Measurements from ENCODE around the gene PTK7. TPM values are rescaled to one million over a fixed set of nuclear protein-coding genes. Genes with fewer than 3 reads are reported as not detected.
"Not testable (repeated sequence)": the region's sequence is repeated elsewhere in the genome, so short reads cannot be mapped to it uniquely, and the experiment has no call there.

PTK7 gene
- total RNA-seq, 1 donor from 2014 or later, result 73.6 TPM

DNA sequence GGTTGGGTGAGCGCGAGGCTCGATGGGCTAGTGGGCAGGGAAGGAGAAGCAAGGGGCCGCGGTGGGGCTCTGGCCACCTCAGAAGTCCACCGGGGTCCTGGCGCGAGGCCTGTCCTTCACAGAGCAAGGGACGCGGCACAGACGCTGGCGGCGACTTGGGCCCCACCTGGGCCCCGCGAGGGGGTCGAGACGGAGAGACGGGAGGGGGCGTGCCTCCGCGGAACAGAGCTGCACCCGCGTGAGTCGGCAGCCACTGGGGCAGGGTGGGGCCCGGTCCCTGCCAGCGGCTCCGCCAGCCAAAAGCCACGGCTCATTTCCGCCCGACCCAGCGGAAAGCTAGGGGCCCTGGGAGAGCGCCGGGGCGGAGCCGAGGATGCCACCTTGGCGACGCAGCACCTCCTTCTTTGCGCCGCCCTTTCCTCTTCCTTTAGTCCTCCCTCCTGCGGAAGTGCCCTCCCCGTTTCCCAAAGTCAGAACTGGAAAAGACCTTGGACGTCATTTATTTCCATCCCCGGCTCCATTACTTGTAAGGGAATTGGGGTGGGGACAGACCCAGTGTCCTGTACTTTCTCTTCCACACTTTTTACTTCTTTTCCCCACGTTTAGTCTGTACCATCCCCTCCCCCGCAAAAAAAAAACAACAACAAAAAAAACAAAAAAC lies 22.4 kb upstream of the PTK7 start, which contains the start of gene CUL7:
Gene CUL7, minus strand, starts transcription at position 307 of the 661 bp plus-strand sequence. CDS start 1,063 bp downstream, outside the sequence.
- peak; percentile 60 for DNase-seq (ENCODE audit: extremely low read depth, low read depth, low spot score)

DNA sequence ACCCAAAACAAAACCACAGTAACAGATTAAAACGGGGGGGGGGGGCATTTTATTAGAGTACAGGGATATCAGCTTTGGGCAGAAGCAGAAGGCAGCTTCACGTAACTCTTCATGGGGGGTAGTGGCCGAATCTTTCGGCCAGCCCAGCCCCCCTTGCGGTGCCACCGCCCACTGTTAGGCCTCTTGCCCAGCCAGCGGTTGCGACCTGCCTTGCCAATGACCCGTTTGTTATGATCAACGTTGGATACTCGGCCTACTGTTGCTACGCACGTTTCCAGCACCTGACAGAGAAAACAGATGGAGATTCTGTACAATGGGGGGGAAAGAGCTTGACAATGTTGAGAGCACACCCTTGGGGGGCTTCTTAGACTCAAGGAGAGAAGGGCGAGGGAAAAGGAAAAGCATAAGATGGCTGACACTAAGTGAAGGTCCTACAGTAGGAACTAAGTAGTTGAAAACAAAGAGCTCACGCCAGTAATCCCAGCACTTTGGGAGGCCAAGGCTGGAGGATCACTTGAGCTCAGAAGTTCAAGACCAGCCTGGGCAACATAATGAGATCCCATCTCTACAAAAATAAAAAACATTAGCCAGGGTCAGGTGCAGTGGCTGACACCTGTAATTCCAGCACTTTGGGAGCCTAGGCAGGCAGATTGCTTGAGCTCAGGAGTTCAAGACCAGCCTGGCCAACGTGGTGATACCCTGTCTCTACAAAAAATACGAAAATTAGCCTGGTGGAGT lies 21.7 kb upstream of the PTK7 start:
- DNase-seq (ENCODE audit: extremely low read depth, low read depth, low spot score), result no peak

DNA sequence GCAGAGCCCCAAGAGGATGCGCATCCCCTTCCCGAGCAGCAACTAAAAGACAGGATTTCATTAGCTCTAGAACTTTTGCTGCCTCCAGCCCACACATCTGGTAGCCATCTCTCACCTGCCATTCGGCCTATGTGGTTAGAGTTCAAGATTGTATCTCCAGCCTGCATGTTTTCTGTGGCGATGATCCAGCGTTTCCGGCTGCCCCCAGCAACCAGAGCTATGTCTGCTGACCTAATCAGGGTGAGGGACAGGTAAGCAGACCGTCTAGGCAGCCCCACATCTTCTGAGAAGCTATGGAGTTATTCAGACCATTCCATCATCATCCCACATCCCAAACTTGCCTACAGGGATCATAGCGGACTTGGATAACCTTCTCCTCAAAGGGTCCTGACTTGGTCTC lies 20.1 kb upstream of the PTK7 start:
- no peak for DNase-seq (ENCODE audit: extremely low read depth, low read depth, low spot score)

DNA sequence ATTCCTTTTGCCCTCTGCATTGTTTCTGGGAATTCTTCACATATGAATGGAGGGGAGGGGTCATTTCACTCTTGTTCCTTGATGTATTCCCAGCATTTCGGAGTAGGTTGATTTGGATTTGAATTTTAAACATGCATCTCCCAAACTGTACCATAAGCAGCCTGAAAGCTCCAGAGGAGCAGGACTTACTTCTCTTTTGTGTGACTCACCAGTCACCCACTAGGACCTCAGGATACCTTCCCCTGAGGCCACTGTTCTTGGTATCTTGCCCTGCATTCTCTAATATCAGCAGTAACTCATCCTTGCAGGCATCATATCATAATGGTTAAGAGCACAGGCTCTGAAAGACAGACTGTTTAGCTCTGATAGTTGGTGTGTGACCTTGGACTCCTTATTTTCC lies 17.6 kb upstream of the PTK7 start:
- no peak for DNase-seq (ENCODE audit: extremely low read depth, low read depth, low spot score)

DNA sequence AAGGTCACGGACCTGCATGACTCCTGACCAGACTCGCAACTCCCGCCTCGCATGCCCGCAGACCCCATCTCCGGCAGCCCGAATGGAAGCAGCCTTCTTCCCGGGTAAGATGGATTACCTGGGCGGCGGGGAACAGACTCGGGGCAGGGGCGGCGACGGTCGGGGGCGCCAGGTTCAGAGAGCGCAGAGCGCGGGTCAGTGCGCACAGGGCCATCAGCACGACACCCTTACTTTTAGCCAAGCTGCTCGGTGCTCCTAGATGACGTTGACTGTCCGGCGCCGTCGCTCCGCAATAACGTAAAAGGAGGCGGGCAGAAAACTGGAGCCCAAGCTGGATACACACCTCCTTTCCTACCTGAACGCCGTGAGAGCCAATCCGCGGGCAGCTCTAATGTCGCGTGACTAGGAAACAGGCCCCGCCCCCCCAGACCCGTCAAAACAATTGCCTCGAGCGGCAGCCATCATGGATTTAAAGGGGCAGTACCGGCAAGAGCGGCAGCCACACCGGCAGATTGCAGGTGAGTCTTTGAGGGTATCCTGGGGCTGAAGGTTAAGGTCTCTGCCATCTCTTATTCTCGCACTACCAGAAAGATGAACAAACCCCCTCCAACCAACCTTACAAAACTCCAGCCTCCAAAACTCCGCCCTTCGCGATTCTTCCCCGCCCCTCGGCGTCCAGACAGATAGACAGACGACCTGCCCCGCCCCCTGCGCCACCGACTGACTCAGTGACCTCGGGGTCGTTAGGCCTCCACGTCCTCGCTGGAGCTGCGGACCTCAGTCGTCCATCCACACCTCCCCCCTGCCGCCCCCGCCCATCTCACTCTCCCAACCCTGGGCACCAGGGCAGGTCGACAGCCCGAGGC lies 16.7 kb upstream of the PTK7 start, which contains the start of the genes KLC4 and MRPL2:
Gene KLC4, plus strand, starts transcription at position 464 of the 866 bp plus-strand sequence. CDS start 1,705 bp downstream, outside the sequence.
Gene MRPL2, minus strand, starts transcription at position 267 of the 866 bp plus-strand sequence. Its CDS starts 53 bp downstream, at position 214.
- DNase-seq (ENCODE audit: extremely low read depth, low read depth, low spot score), result peak; percentile 94

DNA sequence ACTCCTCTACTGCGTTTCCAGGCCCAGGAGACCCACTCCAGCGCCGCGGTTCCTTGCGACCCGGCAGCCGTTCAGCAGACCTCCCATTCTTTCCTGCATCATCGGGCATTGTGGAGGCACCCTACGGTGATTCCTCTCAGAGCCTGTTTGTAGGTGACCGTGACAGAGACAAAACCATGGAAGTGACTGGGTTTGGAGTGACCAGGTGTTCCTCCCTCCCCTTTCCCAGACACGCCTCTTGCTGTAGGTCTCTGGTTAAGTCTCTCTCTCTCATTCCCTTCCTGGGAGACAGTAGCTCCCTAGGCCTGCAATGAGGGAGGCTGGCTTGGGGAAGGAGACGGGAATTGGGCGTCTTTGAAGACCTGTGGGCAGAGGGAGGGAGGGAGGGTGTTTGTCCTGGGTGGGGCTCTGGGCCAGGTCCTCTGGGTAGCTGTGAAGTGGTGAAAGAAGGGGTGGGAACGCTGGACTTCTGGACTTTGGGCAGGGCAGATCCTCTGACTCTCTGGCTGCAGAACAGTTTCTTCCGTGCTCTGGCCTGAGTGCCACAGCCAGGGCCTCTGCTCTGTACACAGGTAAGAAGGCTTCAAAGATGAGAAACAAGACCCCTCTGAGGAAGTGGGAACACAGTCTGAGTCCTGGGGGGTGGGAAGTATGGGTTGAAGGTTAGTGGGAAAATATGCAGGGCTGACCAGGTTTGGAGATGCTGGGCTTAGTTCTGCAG lies 15.9 kb upstream of the PTK7 start:
- DNase-seq (ENCODE audit: extremely low read depth, low read depth, low spot score), result no peak

DNA sequence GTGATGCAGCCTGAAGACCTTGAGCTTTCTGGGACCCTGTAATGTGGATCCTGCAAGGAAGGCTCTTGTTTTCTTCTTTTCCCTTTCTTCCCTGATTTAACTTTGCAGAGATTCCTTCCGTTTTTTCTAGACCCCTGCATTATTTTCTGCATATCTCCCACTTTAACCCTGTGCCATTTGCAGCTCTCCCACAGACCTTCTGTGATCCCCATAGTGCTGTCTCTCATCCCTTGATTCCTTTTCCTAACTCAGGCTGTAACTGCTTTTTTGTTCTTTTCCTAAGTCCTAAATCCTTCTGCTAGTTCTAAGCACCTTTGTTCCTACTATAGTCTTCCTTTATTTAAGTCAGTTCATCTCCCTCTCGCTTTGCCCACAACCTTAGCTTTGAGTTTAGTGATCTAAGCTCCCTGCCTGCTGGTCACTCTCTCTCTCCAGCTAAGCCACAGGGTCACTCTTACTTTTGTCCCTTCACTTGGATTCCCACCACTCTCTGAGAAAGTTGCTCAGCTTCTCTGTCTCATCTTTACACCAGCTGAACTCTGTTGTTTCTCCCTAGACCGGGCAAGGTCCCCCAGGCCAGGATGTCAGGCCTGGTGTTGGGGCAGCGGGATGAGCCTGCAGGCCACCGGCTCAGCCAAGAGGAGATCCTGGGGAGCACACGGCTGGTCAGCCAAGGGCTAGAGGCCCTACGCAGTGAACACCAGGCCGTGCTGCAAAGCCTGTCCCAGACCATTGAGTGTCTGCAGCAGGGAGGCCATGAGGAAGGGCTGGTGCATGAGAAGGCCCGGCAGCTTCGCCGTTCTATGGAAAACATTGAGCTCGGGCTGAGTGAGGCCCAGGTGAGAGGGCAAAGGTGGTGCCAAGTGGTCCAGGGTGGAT lies 15.1 kb upstream of the PTK7 start:
- no peak for DNase-seq (ENCODE audit: extremely low read depth, low read depth, low spot score)

DNA sequence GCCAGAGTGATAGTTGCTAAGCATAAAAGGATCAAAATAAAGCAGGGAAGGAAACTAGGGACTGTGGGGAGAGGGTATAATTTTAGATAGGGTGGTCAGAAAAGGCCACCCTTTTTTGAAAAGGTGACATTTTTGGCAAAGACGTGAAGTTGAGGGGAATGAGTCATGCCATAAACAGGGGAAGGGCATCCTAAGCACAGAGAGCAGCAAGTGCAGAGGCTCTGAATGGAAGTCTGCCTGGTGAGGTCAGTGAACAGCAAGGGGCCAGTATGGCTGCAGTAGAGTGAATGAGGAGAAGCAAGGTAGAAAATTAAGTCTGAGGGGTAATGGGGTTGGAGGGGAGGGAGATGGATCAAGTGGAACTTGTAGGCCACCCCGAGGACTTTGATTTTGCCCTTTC lies 14.3 kb upstream of the PTK7 start:
- DNase-seq (ENCODE audit: extremely low read depth, low read depth, low spot score), result no peak

DNA sequence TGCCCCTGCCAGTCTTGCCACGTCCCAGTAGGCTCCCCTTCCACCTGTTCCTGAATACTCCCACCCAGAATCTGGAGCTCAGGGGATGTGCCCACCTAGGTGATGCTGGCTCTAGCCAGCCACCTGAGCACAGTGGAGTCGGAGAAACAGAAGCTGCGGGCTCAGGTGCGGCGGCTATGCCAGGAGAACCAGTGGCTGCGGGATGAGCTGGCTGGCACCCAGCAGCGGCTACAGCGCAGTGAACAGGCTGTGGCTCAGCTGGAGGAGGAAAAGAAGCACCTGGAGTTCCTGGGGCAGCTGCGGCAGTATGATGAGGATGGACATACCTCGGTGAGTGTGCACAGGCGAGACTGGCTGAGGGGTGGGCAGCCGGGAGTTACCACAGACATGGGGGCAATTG lies 13.3 kb upstream of the PTK7 start:
- no peak for DNase-seq (ENCODE audit: extremely low read depth, low read depth, low spot score)

DNA sequence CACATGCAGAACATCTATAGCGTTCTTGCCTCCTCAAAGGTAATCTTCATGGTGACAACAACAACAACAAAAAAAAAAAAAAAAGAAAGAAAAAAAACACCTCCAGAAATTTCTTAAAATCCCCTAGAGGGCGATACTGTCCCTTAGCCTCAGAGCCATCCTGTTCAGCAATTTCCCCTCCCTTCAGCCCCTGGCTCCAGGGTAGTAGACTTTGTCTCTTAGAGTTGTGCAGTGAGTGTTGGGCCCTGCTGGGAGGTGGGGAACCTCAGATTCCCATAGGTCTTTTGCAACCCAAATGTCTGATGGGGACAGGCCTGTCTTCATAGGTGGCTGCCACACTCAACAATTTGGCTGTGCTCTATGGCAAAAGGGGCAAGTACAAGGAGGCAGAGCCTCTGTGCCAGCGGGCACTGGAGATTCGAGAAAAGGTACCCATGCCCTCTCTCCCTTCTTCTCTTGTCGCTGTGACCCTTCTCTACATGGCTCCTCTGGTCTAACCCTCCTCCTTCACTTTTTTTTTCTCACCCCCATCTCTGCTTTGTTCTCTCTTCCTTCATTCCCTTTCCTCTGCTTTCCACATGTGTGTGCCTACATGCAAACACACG lies 6.0 kb upstream of the PTK7 start:
- DNase-seq (ENCODE audit: extremely low read depth, low read depth, low spot score), result no peak

DNA sequence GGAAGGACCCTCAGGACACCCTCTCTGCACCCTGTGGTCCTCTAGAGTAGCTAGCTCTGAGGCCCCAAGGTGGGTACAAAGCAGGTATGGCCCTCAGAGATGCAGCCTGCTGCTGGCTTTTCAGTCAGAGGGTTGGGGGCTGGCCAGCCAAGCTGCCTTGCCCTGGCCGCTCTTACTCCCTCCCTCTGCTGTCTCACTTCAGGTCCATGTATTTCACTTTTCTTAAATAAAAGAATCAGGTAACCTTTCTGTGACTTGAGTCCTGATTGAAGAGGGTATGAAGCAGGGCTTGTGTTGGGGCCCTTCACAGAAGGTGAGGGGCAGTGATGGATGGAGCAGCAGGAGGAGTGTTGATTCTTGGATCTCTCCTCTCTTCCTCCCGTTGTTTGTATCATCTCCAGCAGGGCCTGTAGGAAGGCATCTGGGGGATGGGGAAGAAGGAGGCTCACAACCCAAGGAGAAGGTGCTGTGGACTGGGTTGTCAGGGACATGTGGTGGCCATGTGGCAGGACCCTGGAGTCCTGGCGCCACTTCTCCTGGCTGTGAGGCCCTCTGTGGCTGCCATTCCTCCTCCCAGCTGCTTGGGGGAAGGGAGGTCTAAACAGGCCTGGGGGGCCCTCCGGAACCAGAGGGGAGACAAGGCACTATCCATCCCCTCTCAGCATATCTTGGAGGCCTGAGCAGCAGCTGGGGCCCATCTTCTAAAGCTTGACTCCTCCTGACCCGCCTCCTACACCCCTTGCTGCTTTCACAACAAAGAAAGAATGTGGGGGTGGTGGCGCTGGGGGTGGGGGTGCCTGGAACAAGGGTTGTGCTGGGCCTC lies 1.1 kb upstream of the PTK7 start:
- DNase-seq (ENCODE audit: extremely low read depth, low read depth, low spot score), result no peak

DNA sequence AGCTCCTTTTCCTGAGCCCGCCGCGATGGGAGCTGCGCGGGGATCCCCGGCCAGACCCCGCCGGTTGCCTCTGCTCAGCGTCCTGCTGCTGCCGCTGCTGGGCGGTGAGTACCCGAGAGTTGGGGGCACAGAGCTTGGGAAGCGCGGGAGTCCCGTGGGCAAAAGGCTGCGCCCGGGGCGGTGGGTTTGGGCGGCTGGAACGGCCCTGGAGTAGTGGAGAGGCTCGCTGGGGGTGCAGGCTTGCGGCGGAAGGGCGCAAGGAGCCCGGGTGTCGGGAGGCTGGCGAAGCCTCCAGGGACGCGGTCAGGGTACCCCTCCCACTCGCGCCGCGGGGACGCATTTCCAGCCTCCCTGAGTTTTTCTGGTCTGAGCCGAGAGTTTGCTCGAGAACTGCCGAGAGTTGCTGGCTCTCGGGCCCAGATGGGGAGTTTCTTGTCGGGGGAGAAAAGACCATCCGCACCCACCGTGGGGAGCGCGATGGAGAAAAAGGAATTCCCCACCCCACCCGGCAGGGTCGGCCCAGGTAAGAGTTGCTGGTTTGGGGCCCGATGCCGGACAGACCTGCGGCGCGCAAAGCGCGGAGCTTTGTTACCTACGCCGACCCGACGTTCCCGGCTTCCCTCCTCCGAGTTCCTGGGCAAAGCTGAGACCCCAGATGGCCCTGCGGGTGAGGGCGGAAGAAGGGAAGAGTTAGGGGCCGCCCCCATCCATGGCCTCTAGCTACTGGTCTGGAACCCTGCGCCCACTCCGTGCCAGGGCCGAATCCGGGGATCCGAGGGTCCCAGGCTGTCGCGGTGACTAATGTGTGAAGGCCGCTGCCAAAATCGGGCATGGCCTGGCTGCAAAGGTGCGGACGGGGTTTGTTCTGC lies 584 bp downstream of the PTK7 start:
- no peak for DNase-seq (ENCODE audit: extremely low read depth, low read depth, low spot score)

DNA sequence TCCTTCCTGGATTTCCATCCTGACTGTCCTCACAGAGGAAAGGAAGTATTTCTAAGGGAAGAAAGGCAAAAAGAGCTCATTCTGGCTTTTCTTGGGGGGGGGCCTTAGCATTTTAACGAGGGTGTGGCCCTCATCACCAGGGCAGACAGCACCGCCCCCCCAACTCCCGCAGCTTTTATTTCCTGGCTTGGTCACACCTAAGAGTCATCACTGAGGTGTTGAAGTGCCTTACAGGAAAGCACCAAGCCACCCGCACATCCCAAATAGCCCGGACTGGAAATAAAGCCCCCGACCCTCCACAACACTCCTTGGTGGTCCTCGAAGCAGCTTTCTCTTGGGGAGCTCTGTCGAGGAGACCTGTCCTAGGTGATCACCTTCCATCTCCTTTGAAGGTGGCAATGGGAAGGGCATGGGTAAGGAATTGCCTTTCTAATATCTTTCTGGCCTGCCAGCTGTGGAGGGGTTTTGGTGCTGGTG lies 1.3 kb downstream of the PTK7 start:
- DNase-seq (ENCODE audit: extremely low read depth, low read depth, low spot score), result no peak

DNA sequence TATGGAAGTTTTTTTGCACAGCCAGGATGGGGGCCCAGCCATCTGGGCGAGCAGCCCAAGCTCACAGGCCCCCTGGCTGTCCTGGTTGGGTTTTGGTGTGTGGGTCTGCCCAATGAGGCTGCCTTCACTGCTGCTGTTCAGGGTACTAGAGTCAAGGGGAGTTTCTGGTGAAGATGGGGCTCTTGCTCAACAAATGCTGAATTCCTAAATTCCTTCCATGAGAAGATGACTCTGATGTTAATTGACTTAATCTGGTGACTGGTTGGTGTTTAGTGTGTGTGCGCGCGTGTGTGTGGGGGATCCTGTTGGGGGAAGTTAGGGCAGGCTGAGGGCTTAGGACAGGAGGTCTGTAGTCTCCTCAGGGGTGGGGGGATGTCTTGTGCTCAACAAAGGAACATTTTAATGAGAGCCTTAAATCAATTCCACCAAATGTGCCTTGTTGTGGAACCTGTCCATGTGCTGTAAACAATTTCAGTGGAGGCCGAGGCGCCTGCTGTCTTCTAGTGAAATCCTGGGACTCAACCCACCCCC lies 1.9 kb downstream of the PTK7 start:
- no peak for DNase-seq (ENCODE audit: extremely low read depth, low read depth, low spot score)

DNA sequence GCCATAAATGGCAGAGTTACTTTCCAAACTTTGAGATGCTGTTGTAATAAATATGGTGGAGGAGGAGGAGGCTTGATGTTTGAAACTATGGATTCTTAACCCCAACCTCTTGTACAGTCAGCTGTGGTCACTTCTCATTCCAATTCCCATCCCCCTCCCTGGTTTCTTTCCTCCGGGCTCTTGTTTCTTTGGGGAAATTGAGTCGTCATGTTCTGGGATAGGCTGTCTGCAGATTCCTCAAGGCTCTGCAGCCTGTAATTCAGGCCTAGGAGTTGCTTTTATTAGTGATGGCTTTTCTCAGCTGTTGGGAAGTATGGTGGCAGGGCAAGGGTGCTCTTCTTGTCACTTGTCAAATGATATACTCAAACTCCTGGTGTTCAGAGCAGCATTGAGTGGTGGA lies 2.6 kb downstream of the PTK7 start:
- DNase-seq (ENCODE audit: extremely low read depth, low read depth, low spot score), result no peak

DNA sequence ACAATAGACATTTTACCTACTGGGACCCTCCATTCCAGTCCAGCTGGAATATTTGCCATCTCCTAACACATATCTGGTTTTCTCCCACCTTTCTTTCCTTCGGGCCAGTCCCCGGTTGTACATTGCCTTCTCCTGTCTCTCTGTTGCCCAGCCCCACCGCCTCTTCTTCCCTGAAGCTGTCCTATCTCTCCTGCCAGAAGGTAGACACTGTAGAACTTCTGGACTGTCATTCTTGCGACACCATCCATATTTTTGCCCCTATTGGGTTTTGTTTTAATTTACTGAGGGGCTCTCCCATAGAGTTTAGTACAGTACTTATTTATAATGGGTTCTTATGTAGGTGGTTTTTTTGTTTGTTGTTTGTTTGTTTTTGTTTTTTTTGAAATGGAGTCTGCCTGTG lies 4.9 kb downstream of the PTK7 start:
- DNase-seq (ENCODE audit: extremely low read depth, low read depth, low spot score), result no peak

DNA sequence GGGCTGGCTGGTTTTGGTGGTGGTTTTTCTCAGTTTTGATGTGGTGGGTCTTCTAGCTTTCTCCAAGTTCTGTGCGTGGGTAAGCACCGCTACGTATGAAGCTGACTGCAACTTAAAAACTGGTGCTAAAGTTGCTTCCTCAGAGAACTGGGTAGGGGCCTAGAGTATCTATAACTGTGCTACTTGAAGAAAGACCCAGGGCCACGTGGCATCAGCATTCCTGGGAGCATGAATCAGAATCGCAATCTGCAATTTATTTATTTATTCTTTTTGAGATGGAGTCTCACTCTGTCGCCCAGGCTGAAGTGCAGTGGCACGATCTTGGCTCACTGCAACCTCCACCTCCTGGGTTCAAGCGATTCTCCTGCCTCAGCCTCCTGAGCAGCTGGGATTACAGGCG lies 5.8 kb downstream of the PTK7 start:
- DNase-seq (ENCODE audit: extremely low read depth, low read depth, low spot score), result not testable (repeated sequence)
